GM21515 (cell line): ENCODE data around the gene CX3CL1.

Source experiments
- ATAC-seq: cut with Tn5 transposase; IDR thresholded peaks from one replicate; pipeline ENCODE4 v1.9.1; 2021; ENCODE audit not compliant: unreplicated experiment

Gene CX3CL1

DNA sequence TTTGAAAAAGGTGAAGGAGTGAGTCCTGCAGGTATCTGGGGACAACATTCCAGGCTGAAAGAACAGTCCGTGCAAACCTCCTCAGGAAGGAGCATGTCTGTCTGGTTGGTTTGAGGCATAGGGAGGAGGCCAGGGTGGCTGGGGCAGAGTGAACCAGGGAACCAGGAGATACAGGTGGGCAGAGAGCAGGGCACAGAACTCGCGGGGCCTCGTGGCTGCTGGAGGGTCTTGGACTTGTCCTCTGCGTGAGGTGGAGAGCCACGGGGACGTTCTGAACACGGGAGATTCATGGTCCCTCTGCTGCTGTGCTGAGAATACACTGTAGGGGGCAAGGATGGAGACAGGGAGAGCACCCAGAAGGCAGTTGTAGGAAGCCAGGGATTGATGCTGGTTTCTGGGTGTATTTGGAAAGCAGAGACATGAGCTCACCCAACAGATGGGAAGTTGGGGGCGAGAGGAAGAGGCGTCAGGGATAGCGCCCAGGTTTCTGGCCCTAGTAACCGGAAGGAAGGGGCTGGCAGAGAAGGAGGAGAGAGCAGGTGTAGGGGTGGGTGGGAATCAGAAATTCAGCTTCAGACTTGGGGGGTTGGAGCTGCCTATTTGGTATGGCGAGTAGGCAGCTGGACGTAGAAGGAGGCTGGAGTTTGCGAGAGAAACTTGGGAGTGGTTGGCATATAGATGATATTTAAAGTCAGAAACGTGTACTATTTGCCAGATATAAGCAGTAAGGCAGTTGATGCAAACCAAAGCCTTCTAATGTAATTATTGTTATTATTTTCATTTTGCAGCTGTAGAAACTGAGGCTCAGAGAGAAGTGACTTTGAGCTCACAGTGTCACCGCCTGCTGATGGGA lies 31.9 kb downstream of the CX3CL1 start, which contains the start of gene CCL17:
Gene CCL17 (plus strand): TSS at position 803 of the 853 bp plus-strand sequence. CDS start 9,166 bp downstream, outside the sequence.
- no peak for ATAC-seq

DNA sequence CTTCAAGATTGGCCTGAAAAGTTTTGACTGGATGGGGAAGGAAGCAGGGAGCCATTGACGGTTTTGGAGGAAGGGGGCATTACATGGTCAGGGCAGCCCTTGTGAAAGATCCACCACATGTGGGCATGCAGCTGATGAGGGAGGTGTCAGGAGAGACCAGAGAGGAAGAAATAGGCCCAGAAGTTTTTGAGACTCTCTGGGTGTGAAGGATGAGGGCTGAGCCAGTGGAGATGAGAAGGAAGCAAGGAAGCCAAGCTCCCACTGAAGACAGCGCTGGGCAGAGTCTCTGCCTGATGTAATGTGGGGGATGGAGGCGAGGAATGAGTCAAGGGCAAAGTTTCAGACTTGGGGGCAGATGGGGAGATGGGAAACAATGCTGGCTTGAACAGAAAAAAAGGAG lies 32.8 kb downstream of the CX3CL1 start:
- ATAC-seq = no peak

GRCh38 chr16:57406881-57407280 lies 34.6 kb downstream of the CX3CL1 start:
- no peak for ATAC-seq

DNA sequence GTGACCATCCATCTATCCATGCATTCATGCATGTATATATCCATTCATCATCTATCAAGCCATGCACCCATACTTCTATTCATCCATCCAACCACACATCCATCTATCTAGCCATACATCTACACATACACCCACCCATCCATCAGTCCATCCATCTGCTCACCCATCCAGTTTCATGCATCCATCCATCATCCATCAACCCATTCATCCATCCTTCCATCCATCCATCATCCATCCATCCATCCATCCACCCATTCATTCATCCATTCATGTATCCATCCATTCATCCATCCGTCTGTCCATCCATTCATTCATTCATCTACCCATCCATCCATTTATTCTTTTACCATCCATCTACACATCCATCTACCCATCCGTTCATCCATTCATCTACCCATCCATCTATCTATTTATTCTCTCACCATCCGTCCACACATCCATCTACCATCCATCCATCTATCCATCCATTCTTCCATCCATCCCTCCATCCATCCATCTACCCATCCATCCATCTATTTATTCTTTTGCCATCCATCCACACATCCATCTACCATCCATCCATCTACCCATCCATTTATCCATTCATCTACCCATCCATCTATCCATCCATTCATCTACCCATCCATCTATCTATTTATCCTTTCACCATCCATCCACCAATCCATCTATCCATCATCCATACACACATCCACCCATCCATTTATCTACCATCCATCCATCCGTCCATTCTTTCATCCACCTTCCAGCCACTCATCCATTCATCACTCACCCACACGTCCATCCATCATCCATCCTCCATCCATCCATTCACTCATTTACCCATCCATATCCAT lies 35.4 kb downstream of the CX3CL1 start:
- ATAC-seq = no peak

DNA sequence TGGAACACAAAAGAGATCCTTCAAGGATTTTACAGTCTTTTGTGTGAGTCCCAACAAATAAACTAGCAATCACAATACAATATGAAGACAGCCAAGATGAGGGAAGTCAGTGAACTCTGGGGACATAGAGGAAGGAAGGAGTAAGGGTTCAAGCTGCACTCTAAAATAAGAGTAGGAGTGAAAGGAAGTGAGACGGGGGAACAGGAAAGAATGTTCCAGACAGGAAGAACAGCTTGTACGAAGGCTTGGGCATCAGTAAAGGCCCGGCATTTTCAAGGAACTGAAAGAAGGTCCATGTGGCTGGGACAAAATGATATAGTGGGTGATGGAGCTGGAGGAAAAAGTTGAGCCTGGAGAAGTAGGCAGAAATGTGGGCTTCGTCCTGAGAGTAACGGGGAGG lies 36.8 kb downstream of the CX3CL1 start:
- no peak for ATAC-seq

DNA sequence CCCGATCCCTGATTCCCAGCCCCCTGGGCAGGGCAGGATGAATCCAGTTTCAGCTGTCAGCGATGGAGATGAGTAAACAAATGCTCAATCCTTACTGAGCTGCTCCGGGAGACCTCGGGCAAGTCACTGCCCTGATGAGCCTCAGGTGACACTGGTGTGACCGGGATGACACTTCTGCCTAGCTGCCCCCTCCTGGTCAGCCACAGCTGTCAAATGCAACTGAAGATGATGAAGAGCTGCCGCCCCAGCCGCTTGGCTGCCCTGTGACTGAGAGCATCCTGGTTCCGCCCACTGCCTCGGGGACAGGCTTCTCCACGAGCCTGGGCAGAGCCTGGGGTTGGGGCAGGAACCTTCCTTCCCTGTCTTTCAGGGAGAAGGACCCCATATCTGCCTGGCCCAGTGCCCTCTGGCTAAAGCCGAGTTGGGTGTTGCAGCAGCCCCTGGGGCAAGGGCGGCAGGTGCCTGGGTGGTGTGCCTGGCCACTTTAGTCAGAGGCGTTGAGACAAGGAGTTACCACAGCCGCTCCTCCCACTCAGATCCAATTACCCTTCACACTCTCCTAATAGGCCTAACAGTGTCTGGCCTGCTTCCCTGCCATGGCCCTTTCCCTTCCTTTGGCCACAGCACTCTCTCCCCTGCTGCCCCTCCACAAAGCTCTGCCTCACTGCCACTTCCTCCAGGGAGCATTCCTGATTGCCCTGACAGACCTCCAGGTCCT lies 37.7 kb downstream of the CX3CL1 start:
- ATAC-seq = no peak

DNA sequence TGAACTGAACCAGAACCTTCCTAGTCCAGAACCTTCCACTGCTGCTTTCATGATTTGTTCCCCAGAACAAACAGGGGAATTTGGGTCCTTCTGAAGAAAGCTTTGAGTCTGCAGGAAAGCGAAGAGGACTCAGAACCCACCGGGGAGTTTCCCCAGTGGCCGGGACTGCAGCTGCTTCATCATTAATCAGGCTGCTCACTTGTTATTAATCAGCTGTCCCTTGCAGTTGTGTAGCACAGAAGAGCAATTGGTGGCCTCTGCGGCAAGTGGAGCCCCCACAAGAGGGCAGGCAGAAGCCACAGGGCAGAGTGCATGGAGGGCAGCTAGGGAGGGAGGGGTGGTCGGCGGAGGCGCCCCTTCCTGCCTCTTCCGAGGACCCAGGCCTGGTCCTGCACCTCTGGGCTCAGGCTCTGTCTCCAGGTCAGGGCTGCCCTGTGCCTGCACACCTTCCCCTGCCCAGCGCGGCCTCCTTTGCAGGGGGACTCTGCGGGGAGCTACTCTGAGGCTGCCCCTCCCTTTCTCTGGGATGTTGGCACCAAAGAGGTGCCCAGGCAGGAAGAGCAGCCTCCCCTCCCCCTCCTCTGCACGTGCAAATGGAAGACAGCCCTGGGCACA lies 39.2 kb downstream of the CX3CL1 start:
- no peak for ATAC-seq

DNA sequence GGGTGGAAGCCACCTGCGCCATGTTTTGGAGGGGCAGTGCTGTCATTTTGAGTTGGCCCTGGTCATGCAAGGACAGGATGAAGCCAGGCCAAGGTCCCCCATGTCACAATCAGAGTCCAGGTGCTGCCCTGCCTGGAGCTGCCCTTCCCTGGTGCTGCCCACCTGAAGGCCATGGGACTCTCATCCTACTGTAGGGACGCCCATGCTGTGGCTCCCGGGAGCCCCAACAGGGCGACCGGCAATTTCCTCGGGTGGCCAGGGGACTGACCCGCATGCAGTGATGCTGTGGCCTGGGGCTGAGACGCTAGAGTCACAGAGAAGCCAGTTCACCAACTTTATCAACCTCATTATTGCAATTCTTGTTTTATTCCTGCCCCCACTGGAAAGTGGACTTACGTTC lies 40.3 kb downstream of the CX3CL1 start:
- ATAC-seq = no peak

DNA sequence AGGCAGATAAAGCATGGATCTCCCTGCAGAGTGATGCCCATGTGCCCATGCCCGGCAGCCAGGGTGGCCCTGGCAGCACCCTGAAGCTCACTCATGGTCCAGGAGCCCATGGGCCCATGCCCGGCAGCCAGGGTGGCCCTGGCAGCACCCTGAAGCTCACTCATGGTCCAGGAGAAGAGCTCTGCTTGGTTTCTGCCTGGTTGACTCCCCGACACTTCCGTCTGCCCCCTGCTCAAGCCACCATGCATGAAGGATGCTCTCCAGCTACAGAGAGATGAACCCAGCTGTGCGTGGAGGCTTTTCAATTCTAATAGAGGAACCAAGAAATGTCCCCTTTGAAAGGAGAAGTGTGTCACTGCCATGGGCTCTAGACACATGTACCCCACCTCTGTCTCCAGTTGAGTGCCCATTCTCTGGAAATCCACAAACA lies 41.0 kb downstream of the CX3CL1 start:
- peak; percentile 67 for ATAC-seq

DNA sequence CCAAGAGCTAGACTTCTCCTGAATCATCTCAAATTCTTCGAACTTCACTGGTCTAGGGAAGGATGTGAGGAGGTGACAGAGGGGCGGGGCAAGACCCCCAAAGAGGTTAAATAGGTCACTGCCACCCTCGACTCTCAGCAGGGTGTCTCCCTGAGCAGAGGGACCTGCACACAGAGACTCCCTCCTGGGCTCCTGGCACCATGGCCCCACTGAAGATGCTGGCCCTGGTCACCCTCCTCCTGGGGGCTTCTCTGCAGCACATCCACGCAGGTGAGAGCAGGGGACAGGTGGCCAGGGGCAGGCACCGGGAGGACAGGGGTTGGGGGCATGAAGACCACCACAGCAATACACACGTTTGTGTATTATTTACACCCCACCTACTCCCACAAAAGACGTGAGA lies 41.4 kb downstream of the CX3CL1 start:
- no peak for ATAC-seq

- no peak for ATAC-seq
Observed at GRCh38 chr16:57416084-57416483, 43.8 kb downstream of the CX3CL1 start.

DNA sequence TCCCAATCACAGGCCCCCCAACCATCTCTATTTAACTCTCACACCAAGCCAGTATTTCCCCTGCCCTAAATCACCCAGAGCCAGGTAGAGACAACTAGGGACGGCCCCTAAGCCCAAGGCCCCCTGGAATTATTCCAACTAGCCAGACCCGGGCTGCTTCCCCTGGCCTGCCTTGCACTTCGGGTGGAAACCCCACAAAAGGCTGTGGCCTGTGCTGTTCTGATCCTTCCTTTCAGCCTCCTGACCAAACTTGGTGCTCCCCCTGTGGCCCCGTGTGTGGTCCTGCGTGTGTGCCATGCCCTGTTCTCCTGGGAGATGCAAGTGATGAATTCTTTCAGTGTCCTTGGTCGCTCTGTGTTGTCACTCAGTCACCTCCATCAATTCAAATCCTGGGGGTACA lies 47.2 kb downstream of the CX3CL1 start:
- ATAC-seq = no peak

- no peak for ATAC-seq
Observed at GRCh38 chr16:57422026-57422944, 50.0 kb downstream of the CX3CL1 start.

GRCh38 chr16:57423152-57423551 lies 50.9 kb downstream of the CX3CL1 start:
- ATAC-seq = no peak

DNA sequence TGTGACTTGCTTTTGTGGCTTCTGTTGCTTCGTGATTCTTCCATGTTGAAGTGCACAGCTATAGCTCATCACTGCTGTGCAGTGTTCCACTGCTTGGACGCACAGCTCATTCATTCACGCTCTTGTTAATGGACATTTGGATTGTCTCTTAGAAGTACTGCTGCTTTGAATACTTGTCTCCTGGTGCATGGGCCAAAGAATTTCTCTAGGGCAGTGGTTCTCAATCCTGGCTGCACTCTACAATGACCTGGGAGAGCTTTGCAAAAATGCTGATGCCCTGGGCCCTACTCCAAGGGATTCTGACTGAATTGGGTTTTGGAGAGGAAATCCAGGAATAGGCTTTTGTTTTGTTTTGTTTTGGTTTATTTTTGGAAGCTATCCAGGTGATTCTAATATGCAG lies 52.3 kb downstream of the CX3CL1 start:
- ATAC-seq = no peak

- ATAC-seq = no peak
Observed at GRCh38 chr16:57426356-57426755, 54.1 kb downstream of the CX3CL1 start.

GRCh38 chr16:57427307-57427706 lies 55.0 kb downstream of the CX3CL1 start:
- ATAC-seq = no peak

- no peak for ATAC-seq
Observed at GRCh38 chr16:57427824-57428223, 55.5 kb downstream of the CX3CL1 start.

DNA sequence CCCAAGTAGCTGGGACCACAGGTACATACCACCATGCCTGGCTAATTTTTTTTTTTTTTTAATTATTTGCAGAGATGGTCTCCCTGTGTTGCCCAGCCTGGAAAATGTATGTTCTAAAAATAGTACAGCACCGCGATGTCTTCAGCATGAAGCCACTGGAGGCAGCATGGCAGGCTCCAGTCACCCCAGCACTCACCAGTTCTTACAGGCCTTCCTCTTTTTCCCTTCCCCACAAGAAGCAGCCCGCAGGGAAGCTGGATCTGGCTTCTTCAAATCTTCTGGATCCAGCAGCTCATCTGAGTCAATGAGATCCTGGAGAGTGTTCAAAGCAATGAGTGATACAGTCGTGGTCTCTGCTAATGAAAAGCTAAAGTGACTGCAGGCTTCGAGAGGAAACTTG lies 58.7 kb downstream of the CX3CL1 start:
- no peak for ATAC-seq

- no peak for ATAC-seq
Observed at GRCh38 chr16:57432505-57432904, 60.2 kb downstream of the CX3CL1 start.
